Measurements from ENCODE around the gene MTARC1.

DNA sequence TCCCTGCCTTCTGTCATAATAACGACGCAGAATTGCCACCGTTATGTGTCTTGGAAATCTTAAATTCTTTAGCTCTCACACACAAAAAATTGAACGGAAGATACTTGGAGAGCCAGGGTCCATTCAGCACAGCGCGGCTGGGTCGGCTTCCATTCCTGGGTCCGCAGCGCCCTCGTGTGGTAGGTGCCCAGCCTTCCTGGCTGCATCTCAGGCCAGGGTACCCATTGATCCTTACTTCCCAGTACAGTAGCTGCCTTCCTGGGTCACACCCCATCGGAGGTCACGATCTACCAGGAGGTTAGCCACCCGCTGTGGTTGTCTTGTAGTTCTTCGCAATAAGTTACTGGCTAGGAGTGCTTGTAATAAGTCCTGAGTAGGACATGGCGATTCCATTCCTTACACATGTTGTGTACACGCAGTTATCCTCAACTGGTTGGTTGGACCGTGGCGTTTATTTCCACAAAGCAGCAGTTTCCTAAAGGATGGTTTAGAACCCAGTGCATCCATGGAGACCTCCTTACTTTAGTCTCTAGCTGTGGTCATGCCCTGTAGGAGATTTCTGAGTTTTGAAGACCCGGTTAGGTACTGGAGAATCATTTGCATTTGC lies 9.9 kb upstream of the MTARC1 start:
- TF ChIP-seq, protein P1, sequence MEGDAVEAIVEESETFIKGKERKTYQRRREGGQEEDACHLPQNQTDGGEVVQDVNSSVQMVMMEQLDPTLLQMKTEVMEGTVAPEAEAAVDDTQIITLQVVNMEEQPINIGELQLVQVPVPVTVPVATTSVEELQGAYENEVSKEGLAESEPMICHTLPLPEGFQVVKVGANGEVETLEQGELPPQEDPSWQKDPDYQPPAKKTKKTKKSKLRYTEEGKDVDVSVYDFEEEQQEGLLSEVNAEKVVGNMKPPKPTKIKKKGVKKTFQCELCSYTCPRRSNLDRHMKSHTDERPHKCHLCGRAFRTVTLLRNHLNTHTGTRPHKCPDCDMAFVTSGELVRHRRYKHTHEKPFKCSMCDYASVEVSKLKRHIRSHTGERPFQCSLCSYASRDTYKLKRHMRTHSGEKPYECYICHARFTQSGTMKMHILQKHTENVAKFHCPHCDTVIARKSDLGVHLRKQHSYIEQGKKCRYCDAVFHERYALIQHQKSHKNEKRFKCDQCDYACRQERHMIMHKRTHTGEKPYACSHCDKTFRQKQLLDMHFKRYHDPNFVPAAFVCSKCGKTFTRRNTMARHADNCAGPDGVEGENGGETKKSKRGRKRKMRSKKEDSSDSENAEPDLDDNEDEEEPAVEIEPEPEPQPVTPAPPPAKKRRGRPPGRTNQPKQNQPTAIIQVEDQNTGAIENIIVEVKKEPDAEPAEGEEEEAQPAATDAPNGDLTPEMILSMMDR (IDR thresholded peaks at IDR 0.05): peak; percentile 58 to 84 (median 68)
- TF ChIP-seq EP300 (IDR thresholded peaks at IDR 0.05): no peak

Data from ovary (tissue), 3 donors.